ENCODE results near the gene RGP1.
A peak's percentile ranks its signal among the peaks of the same experiment; 100 is the strongest.

Gene RGP1

DNA sequence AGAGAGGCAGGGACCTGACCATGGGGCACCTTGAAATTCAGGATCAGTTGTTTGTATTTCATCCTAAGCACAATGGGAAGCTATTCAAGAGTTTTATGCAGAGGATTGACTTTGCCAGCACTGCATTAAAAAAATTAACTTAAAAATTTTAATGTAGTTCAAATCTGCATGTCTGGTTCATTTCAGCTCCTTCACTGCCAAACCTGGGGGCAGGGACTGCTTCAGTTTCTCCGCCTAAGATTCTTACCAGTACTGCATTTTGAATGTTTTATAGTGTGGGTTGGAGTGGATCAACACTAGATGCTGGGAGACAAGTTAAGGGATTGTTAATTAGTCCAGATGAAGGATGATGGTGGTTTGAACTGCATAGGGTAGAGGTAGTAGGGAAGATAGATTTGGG is 20.7 kb downstream of the RGP1 start:
- DNase-seq (ENCODE audit: low read depth): no peak
- H3K4me3 ChIP-seq (ENCODE audit: low read length): no peak overlapping the region
- TF ChIP-seq, protein P1, sequence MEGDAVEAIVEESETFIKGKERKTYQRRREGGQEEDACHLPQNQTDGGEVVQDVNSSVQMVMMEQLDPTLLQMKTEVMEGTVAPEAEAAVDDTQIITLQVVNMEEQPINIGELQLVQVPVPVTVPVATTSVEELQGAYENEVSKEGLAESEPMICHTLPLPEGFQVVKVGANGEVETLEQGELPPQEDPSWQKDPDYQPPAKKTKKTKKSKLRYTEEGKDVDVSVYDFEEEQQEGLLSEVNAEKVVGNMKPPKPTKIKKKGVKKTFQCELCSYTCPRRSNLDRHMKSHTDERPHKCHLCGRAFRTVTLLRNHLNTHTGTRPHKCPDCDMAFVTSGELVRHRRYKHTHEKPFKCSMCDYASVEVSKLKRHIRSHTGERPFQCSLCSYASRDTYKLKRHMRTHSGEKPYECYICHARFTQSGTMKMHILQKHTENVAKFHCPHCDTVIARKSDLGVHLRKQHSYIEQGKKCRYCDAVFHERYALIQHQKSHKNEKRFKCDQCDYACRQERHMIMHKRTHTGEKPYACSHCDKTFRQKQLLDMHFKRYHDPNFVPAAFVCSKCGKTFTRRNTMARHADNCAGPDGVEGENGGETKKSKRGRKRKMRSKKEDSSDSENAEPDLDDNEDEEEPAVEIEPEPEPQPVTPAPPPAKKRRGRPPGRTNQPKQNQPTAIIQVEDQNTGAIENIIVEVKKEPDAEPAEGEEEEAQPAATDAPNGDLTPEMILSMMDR (conservative IDR thresholded peaks at IDR 0.05; ENCODE audit: low read depth, low read length): no peak

DNA sequence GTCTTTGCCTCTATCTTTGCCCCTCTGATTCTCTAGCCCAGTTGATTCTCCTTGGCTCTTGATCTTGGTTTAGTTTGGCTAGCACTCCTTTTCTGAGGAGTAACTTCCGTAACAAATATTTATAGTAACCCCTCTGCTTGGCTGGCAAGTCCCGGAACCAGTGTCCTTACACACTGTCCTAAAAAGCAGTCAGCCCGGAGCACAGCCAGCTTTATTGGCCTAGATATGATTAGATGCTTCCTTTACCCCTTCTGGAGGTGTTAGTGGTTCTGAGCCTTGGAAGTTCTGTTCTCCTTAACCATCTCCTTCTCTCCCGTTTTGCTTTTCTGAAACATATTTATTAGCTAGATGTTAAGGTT is 22.0 kb downstream of the RGP1 start:
- DNase-seq (ENCODE audit: low read depth): no peak
- TF ChIP-seq, protein P1 (conservative IDR thresholded peaks at IDR 0.05; ENCODE audit: low read depth, low read length): no peak
- H3K4me3 ChIP-seq (ENCODE audit: low read length): no peak overlapping the region

DNA sequence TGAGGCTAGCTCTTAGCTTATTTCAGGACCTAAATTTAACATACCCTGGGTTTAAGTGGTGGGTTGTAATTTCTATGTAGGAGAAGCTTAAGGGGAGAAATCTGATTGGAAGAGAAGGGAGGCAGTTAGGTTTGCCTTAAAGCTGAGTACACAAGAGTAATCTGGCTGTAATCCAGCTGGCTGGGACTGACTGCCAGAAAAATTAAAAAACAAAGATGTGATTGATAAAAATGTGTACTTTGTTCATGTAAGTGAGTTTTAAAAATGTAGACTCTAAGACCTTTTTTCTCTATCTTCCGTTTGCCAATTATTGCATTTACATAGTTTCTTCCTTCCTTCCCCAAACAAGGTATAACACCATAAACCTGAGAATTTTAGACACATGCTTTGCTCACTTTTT is 22.4 kb downstream of the RGP1 start:
- no peak overlapping the region for H3K4me3 ChIP-seq (ENCODE audit: low read length)
- TF ChIP-seq, protein P1 (conservative IDR thresholded peaks at IDR 0.05; ENCODE audit: low read depth, low read length): no peak
- peak; percentile 56 for DNase-seq (ENCODE audit: low read depth)

DNA sequence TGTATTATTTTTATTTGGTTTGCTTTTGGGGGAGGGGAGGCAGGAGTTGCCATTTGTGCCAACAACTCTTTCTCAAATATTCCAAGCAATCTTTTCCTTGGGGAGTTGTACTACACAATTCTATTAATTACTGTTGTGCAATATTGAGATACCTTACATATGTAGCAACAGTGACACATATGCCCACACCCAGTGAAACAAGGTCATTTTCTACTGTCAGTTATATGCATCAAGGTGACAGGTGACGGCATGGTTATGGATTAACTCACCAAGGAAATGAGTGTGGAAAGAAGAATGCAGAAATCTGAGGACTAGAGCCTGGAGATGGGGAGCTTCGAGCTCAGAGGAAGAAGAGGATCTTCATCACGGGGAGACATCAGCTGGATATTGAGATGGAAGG is 22.9 kb downstream of the RGP1 start:
- no peak overlapping the region for H3K4me3 ChIP-seq (ENCODE audit: low read length)
- TF ChIP-seq, protein P1 (conservative IDR thresholded peaks at IDR 0.05; ENCODE audit: low read depth, low read length): no peak
- DNase-seq (ENCODE audit: low read depth): no peak

DNA sequence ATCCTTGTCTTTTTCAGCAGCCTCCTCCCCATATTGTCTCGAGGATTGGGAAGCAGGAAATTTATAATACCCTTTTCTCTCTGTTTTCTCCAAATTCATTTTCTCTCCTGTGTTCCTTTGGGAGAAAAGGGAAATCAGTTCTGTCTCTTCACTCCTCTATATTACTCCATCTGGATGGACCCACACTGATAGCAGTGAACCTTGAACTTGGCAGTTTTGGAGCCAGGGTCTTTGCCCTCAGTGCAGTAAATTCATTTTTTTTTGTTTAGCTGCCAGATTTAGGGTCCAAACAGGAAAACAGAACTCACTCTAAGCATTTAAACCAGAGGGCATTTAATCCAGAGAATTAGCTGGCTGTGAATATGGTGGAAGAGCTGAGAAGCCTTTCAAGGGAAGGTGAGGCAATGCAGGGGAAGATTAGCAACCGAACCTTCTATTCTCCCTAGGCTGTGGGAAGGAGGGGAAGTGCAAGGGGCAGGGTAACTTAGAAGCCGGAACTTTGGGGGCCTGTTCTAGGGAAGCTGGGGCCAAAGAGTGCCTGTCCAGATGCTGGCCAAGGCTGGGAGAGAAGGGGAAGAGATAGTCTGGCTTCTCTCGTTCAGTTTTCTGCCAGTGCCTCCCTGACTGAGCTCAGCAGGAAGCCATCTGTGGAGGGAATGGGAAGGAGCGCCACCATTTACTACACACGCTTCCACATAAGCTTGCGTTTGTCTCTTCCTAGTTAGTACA is 26.0 kb downstream of the RGP1 start:
- no peak overlapping the region for H3K4me3 ChIP-seq (ENCODE audit: low read length)
- TF ChIP-seq, protein P1 (conservative IDR thresholded peaks at IDR 0.05; ENCODE audit: low read depth, low read length): no peak
- no peak for DNase-seq (ENCODE audit: low read depth)

DNA sequence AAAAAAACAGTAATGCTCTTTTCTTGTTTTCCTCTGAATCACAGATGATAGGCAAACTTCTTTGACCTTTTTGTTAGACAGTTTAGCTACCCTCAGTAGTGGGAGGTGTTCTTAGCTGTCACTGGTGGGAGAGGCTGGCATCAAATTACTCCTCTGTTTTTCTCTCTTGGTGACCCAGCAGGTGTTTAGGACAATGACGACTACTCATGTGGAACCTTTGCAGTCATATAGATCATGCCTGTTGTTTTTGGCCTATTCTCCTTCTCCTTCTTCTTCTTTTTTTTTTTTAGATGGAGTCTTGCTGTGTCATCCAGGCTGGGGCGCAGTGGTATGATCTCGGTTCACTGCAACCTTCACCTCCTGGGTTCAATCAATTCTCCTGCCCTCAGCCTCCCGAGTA is 26.9 kb downstream of the RGP1 start:
- TF ChIP-seq, protein P1 (conservative IDR thresholded peaks at IDR 0.05; ENCODE audit: low read depth, low read length): no peak
- no peak overlapping the region for H3K4me3 ChIP-seq (ENCODE audit: low read length)
- no peak for DNase-seq (ENCODE audit: low read depth)

DNA sequence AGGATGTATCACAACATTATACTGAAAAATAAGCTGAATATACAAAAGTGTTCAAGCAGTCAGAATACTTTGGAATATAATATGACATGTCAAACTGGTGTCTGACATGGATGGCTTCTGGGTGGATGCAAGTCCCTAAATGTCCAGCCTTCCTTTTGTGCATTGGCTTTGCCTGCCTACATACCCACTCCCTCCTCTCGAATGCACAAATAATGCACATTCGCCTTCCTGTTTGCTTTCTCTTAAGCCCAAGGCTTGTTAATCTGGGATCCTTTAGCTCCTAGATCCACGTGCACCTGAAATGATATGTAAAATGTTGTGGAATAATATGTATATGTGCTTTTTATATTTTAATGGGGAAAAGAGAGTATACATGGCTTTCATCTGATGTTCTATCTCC is 29.4 kb downstream of the RGP1 start:
- no peak overlapping the region for H3K4me3 ChIP-seq (ENCODE audit: low read length)
- no peak for DNase-seq (ENCODE audit: low read depth)
- TF ChIP-seq, protein P1 (conservative IDR thresholded peaks at IDR 0.05; ENCODE audit: low read depth, low read length): no peak

All from retinal pigment epithelial cell (primary cell).